Uterus (tissue), 2 donors: ENCODE data around the gene TBC1D5.

Experiments used
- CTCF ChIP-seq, 4 experiments: fragments of 200-600 bp in 2 of 4; fragments of 450-650 bp in 2 of 4; sonication (generic) in 2 of 4; IDR thresholded peaks; one replicate each; pipeline ENCODE4 v1.5.1; 2016 to 2019; ENCODE audit warnings: antibody characterized with exemption in 4 of 4, mild to moderate bottlenecking in 2 of 4, moderate library complexity in 1 of 4
- POLR2A ChIP-seq, 2 donors: fragments of 450-650 bp; IDR thresholded peaks; one replicate each; pipeline ENCODE4 v1.6.1; 2016; ENCODE audit warnings: antibody characterized with exemption in 2 of 2, mild to moderate bottlenecking in 1 of 2, moderate library complexity in 1 of 2

- no peak for TF ChIP-seq POLR2A (IDR thresholded peaks at IDR 0.05)
- TF ChIP-seq CTCF (IDR thresholded peaks at IDR 0.05): no peak
These were observed 248.2 kb downstream of the TBC1D5 start for GRCh38 chr3:17494117-17494809.
